ENCODE data around the gene SHF. TPM values are rescaled to one million over a fixed set of nuclear protein-coding genes. Genes with fewer than 3 reads are reported as not detected.

SHF gene
- total and polyA plus RNA-seq, 2 of the 8 experiments (the other 6 are each of a cell fraction or from before 2014, with no cell fraction given), result 13.1 to 26.7 TPM

DNA sequence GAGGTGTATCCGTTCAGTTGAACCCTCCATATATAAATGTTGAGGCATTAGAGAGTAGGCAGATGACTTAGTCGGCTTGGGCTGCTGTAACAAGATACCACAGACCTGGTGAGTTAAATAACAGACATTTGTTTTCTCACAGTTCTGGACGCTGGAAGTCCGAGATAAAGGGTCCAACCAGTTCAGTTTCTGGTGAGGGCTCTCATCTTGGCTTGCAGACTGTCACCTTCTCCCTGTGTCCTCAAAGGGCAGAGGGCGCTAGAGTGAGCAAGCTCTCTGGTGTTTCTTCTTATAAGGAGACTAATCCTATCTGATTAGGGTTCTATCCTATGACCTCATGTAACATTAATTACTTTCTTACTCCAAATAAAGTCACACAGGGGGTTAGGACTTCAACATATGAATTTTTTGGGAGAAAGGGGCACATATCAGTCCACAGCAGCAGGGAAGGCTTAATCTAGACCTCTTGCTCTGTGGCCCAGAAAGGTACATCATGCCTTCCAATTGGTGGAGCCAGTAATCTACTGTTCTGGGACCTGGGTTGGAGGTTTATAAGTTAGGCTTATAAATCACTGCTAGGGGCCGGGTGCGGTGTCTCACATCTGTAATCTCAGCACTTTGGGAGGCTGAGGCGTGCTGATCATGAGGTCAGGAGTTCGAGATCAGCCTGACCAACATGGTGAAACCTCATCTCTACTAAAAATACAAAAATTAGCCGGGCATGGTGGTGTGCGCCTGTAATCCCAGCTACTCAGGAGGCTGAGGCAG is 37.9 kb upstream of the SHF start:
- H2AK5ac ChIP-seq (ENCODE audit: low read depth, low read length), result no peak overlapping the region
- no peak overlapping the region for H4K8ac ChIP-seq (ENCODE audit: extremely low read depth, insufficient read depth, low read length)
- H3K79me2 ChIP-seq (ENCODE audit: control insufficient read depth in 1 of 2, insufficient read depth in 2 of 2, low read length in 2 of 2), result no peaks in the 10 kb centered on the region
- ChIA-PET POLR2A (ENCODE audit: partially characterized antibody) (interaction anchor here (1.1 kb wide), 1 partner anchor 62 kb away, joined by 3 read pairs; no protein-coding TSS in a partner anchor), CTCF (ENCODE audit: partially characterized antibody) (interaction anchor here (0.8 to 18.0 kb wide), 4 partner anchors 20 to 28 kb away, joined by 4 to 213 read pairs (median 13); partner anchors contain the start of gene SLC28A2)
- no peaks in the 10 kb centered on the region for H3K27me3 ChIP-seq (replicated peaks in 1 of 4; ENCODE audit: control insufficient read depth in 3 of 4, extremely low read depth in 1 of 4, insufficient read depth in 3 of 4, low read length in 3 of 4)
- TF ChIP-seq RAD21 (IDR thresholded peaks at IDR 0.05 in 1 of 2, conservative IDR thresholded peaks at IDR 0.05 in 1 of 2; ENCODE audit: low read depth in 2 of 2, low read length in 2 of 2), result peak in 1 of 2 experiments; percentile 8; a peak in 1 of 4 replicates
- TF ChIP-seq, protein P1, sequence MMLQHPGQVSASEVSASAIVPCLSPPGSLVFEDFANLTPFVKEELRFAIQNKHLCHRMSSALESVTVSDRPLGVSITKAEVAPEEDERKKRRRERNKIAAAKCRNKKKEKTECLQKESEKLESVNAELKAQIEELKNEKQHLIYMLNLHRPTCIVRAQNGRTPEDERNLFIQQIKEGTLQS (IDR thresholded peaks at IDR 0.05; ENCODE audit: insufficient read depth, low read depth, low read length), result no peak
- no peak for TF ChIP-seq TBP (IDR thresholded peaks at IDR 0.05; ENCODE audit: low read depth, low read length)
- TF ChIP-seq CTCF (IDR thresholded peaks at IDR 0.05; ENCODE audit: control extremely low read depth in 1 of 3, insufficient read depth in 1 of 3, low read depth in 1 of 3, low read length in 3 of 3), result peak; percentile 26 to 41 (median 26); a peak in 3 of 4 replicates
- TF ChIP-seq USF2 (IDR thresholded peaks at IDR 0.05; ENCODE audit: low read length), result no peak
- TF ChIP-seq CBX5 (IDR thresholded peaks at IDR 0.05; ENCODE audit: low read depth, low read length), result no peak
- no peak for TF ChIP-seq CHD2 (IDR thresholded peaks at IDR 0.05; ENCODE audit: low read length)
- H2AFZ ChIP-seq (ENCODE audit: low read length), result no peak overlapping the region
- H3K4me3 ChIP-seq (ENCODE audit: extremely low read depth in 1 of 4, insufficient read depth in 2 of 4, low read depth in 3 of 4, low read length in 4 of 4), result no peak overlapping the region
- WGBS, 2 experiments (ENCODE audit: extremely low coverage in 1 of 2, insufficient coverage in 1 of 2, insufficient read length in 1 of 2, insufficient replicate concordance in 2 of 2, low coverage in 1 of 2, low lambda C conversion rate in 2 of 2, missing lambda C conversion rate in 1 of 2), result 76% methylated on average over 11 of the region's 11 CpGs; no CpG with 5 or more reads in 1 of the 2 experiments
- H3K36me3 ChIP-seq (ENCODE audit: control insufficient read depth in 2 of 4, insufficient read depth in 4 of 4, low read length in 3 of 4), result no peaks in the 10 kb centered on the region
- no peak for FAIRE-seq
- H2BK20ac ChIP-seq (ENCODE audit: low read length), result no peak overlapping the region
- H3K4me1 ChIP-seq (replicated peaks in 1 of 4; ENCODE audit: control insufficient read depth in 3 of 4, insufficient read depth in 4 of 4, low read length in 3 of 4), result no peaks in the 10 kb centered on the region
- H3K4ac ChIP-seq (replicated peaks; ENCODE audit: insufficient read length, low read depth, low read length), result no peak overlapping the region
- no peak overlapping the region for H3K18ac ChIP-seq (ENCODE audit: extremely low read depth, low read length)
- no peak overlapping the region for H3K4me2 ChIP-seq (ENCODE audit: insufficient read depth in 1 of 2, low read depth in 2 of 2, low read length in 2 of 2)
- no peak overlapping the region for H3K56ac ChIP-seq (replicated peaks; ENCODE audit: insufficient read length, low read depth, low read length)
- H2BK12ac ChIP-seq (ENCODE audit: low read depth, low read length), result no peak overlapping the region
- H2BK15ac ChIP-seq (ENCODE audit: low read length), result no peak overlapping the region
- H4K91ac ChIP-seq (replicated peaks; ENCODE audit: insufficient read length, low read length), result no peak overlapping the region
- H2BK5ac ChIP-seq (ENCODE audit: low read depth, low read length), result no peak overlapping the region
- no peak overlapping the region for H3K14ac ChIP-seq (ENCODE audit: insufficient read length)
- no peak for DNase-seq (ENCODE audit: low read depth in 1 of 2, low spot score in 2 of 2)
- no peak overlapping the region for H3K27ac ChIP-seq (ENCODE audit: low read depth, low read length)
- H4K20me1 ChIP-seq (replicated peaks in 1 of 2; ENCODE audit: control insufficient read depth in 1 of 2, insufficient read depth in 2 of 2, low read length in 2 of 2), result no peaks in the 10 kb centered on the region
- no peak overlapping the region for H3K9ac ChIP-seq (replicated peaks in 1 of 4; ENCODE audit: extremely low read depth in 1 of 4, low read depth in 3 of 4, low read length in 3 of 4)
- no peak overlapping the region for H4K5ac ChIP-seq (ENCODE audit: insufficient read length, low read depth, low read length)
- H3K23ac ChIP-seq (ENCODE audit: insufficient read length), result no peak overlapping the region
- H2BK120ac ChIP-seq (replicated peaks; ENCODE audit: low read depth, low read length), result no peak overlapping the region
- H3K79me1 ChIP-seq (ENCODE audit: low read depth, low read length), result no peaks in the 10 kb centered on the region
- no peaks in the 10 kb centered on the region for H3K23me2 ChIP-seq (ENCODE audit: low read depth, low read length)
- H3K9me3 ChIP-seq (ENCODE audit: insufficient read depth in 2 of 2, low read depth in 1 of 2, low read length in 1 of 2), result no peaks in the 10 kb centered on the region
